HCT116 (cell line): ENCODE data around the gene SRSF5. TPM values are rescaled to one million over a fixed set of nuclear protein-coding genes. Genes with fewer than 3 reads are reported as not detected.

Experiments used
- ATAC-seq: fragments of 200-7000 bp; cut with Tn5 transposase; 2 replicates; pipeline ENCODE4 v1.9.1; 2020; ENCODE audit warnings: mild to moderate bottlenecking, moderate library complexity
- BruUV-seq: library from RNA; stranded (reverse); fragments of 400-500 nt; replicated peaks from 2 replicates; lab custom pipeline; 2021; lab: Mats Ljungman, UMichigan
- CTCF ChIA-PET: fragments of 300-600 bp; sonication (Branson Sonifier 250); formaldehyde crosslinking; loops from one replicate; lab custom pipeline; 2021; ENCODE audit warnings: antibody characterized with exemption; lab: Charles Lee
- POLR2A ChIA-PET: fragments of 300-600, 350-600 bp; sonication (Branson Sonifier 250); formaldehyde crosslinking; loops from one replicate; lab custom pipeline; 2021; ENCODE audit warnings: antibody characterized with exemption; lab: Charles Lee
- RAD21 ChIA-PET, 2 experiments: fragments of 300-600 bp; sonication (Branson Sonifier 250); formaldehyde crosslinking; loops; one replicate each; lab custom pipeline; 2023; ENCODE audit warnings: low total read pairs in 2 of 2; ENCODE audit not compliant: uncharacterized antibody in 2 of 2, unreplicated experiment in 2 of 2, low non-redundant PET in 1 of 2; lab: Charles Lee
- DNase-seq: peaks from one replicate; pipeline ENCODE4 v3.0.0-alpha.2; 2010; ENCODE audit warnings: low read depth, low spot score
- H2AFZ ChIP-seq: fragments of 200-600 bp; shearing (Covaris generic), sonication (generic); 2 replicates; pipeline ENCODE4 v1.6.1; 2017; ENCODE audit warnings: low read depth, mixed run types, mixed read lengths, antibody characterized with exemption, low read length; ENCODE audit not compliant: poor library complexity, severe bottlenecking
- H3K27ac ChIP-seq: 2 replicates; pipeline ENCODE4 v1.5.1; 2012; ENCODE audit warnings: low read depth, low read length
- H3K27me3 ChIP-seq: fragments of 200-600 bp; sonication (generic); 2 replicates; pipeline ENCODE4 v1.6.1; 2016; ENCODE audit warnings: mixed run types, low read length, mixed read lengths; ENCODE audit not compliant: insufficient read depth
- H3K36me3 ChIP-seq, 2 experiments: fragments of 200-500 bp in 1 of 2; fragments of 200-600 bp in 1 of 2; sonication (Bioruptor generic) in 1 of 2; sonication (generic) in 1 of 2; 2 replicates each; pipeline versions ENCODE4 v1.5.1 to v1.6.1; 2014 to 2016; ENCODE audit warnings: low read length in 2 of 2, inconsistent platforms in 1 of 2, mixed read lengths in 1 of 2, mixed run types in 1 of 2; ENCODE audit not compliant: insufficient read depth in 2 of 2, control insufficient read depth in 1 of 2
- H3K4me1 ChIP-seq, 2 experiments: fragments of 200-600 bp in 1 of 2; sonication (generic) in 1 of 2; 2 replicates each; pipeline versions ENCODE4 v1.5.1 to v1.6.1; 2012 to 2017; ENCODE audit warnings: low read length in 2 of 2, inconsistent platforms in 1 of 2, mild to moderate bottlenecking in 1 of 2, mixed read lengths in 1 of 2, mixed run types in 1 of 2, moderate library complexity in 1 of 2; ENCODE audit not compliant: insufficient read depth in 2 of 2, control insufficient read depth in 1 of 2
- H3K4me2 ChIP-seq: fragments of 200-600 bp; sonication (generic); 2 replicates; pipeline ENCODE4 v1.6.1; 2017; ENCODE audit warnings: mixed run types, low read length, mixed read lengths
- H3K4me3 ChIP-seq, 2 experiments: fragments of 200-600 bp in 1 of 2; sonication (generic) in 1 of 2; replicated peaks in 1 of 2; 2 replicates each; pipeline ENCODE4 v1.5.1; 2011 to 2016; ENCODE audit warnings: low read length in 2 of 2, control low read depth in 1 of 2, low read depth in 1 of 2, mild to moderate bottlenecking in 1 of 2, mixed read lengths in 1 of 2, mixed run types in 1 of 2
- H3K79me2 ChIP-seq: fragments of 200-600 bp; sonication (generic); 2 replicates; pipeline ENCODE4 v1.6.1; 2017; ENCODE audit warnings: mild to moderate bottlenecking, mixed run types, low read length, moderate library complexity, mixed read lengths; ENCODE audit not compliant: insufficient read depth
- H3K9ac ChIP-seq: fragments of 200-600 bp; sonication (generic); 2 replicates; pipeline ENCODE4 v1.6.1; 2016; ENCODE audit warnings: low read length, mixed read lengths
- H3K9me2 ChIP-seq: fragments of 200-600 bp; sonication (generic), shearing (Covaris generic); 2 replicates; pipeline ENCODE4 v1.6.1; 2017; ENCODE audit warnings: mixed run types, mild to moderate bottlenecking, moderate library complexity; ENCODE audit not compliant: insufficient read depth
- H3K9me3 ChIP-seq, 2 experiments: fragments of 200-500 bp in 1 of 2; fragments of 200-600 bp in 1 of 2; sonication (Bioruptor generic) in 1 of 2; sonication (generic) in 1 of 2; 2 replicates each; pipeline ENCODE4 v1.6.1; 2014 to 2017; ENCODE audit warnings: low read length in 2 of 2, mixed read lengths in 2 of 2, inconsistent platforms in 1 of 2, low read depth in 1 of 2, mild to moderate bottlenecking in 1 of 2, mixed run types in 1 of 2, moderate library complexity in 1 of 2; ENCODE audit not compliant: control insufficient read depth in 1 of 2, insufficient read depth in 1 of 2
- H4K20me1 ChIP-seq: fragments of 200-600 bp; sonication (generic), shearing (Covaris generic); 2 replicates; pipeline ENCODE4 v1.6.1; 2017; ENCODE audit warnings: mixed run types, mild to moderate bottlenecking, moderate library complexity; ENCODE audit not compliant: insufficient read depth
- CBX3 ChIP-seq: IDR thresholded peaks from 2 replicates; pipeline ENCODE4 v1.6.1; 2012; ENCODE audit warnings: low read depth
- CEBPB ChIP-seq: IDR thresholded peaks from 2 replicates; pipeline ENCODE4 v1.6.1; 2012; ENCODE audit warnings: low read depth
- EGR1 ChIP-seq: IDR thresholded peaks from 2 replicates; pipeline ENCODE4 v1.6.1; 2012; ENCODE audit warnings: low read depth
- ELF1 ChIP-seq: IDR thresholded peaks from 2 replicates; pipeline ENCODE4 v1.6.1; 2012; ENCODE audit warnings: low read depth, borderline replicate concordance
- FOSL1 ChIP-seq: IDR thresholded peaks from 2 replicates; pipeline ENCODE4 v1.6.1; 2012; ENCODE audit warnings: low read depth
- JUND ChIP-seq: IDR thresholded peaks from 2 replicates; pipeline ENCODE4 v1.6.1; 2012
- POLR2A ChIP-seq: IDR thresholded peaks from 2 replicates; pipeline ENCODE4 v1.7.0; 2011; ENCODE audit warnings: borderline replicate concordance; ENCODE audit not compliant: insufficient read depth, insufficient read length; ENCODE audit errors: extremely low read depth
- SRF ChIP-seq: IDR thresholded peaks from 2 replicates; pipeline ENCODE4 v1.6.1; 2012; ENCODE audit warnings: low read depth
- TCF7L2 ChIP-seq: IDR thresholded peaks from 2 replicates; pipeline ENCODE4 v1.7.0; 2011; ENCODE audit warnings: borderline replicate concordance, inconsistent platforms; ENCODE audit not compliant: insufficient read depth, insufficient read length; ENCODE audit errors: extremely low read depth
- ZNF274 ChIP-seq: fragments of 200-500 bp; sonication (Bioruptor generic); IDR thresholded peaks from 2 replicates; pipeline ENCODE4 v1.6.1; 2014; ENCODE audit warnings: mild to moderate bottlenecking, low read depth, low read length, inconsistent platforms
- intact Hi-C: fragments of 100-400 bp; cut with micrococcal nuclease; formaldehyde crosslinking; loops from 2 replicates; pipeline ENCODE4 v1.10.0; 2022
- total RNA-seq: library from RNA; stranded (reverse); gene quantifications from one replicate; pipeline ENCODE4 v1.2.1, GENCODE V29; 2021; ENCODE audit not compliant: unreplicated experiment

Gene SRSF5
- total RNA-seq, 1 experiment from 2014 or later, result 258 TPM

GRCh38 chr14:69760810-69761209, 6.1 kb upstream of the SRSF5 start:
- ATAC-seq (no peak), DNase-seq (no peak)
- Histone ChIP-seq H3K36me3 (no peaks in the 10 kb centered on the region), H3K27me3 (no peaks in the 10 kb centered on the region), H3K9me2 (no peaks in the 10 kb centered on the region), H3K4me1 (no peaks in the 10 kb centered on the region), H3K4me2 (no peak overlapping the region), H3K4me3 (no peak overlapping the region), H2AFZ (no peak overlapping the region), H3K79me2 (no peaks in the 10 kb centered on the region), H3K9me3 (no peaks in the 10 kb centered on the region), H3K9ac (no peak overlapping the region), H3K27ac (no peak overlapping the region), H4K20me1 (no peaks in the 10 kb centered on the region)
- ChIA-PET CTCF (no interaction called here), RAD21 (interaction anchor here in 1 of 2 experiments (1.1 kb wide), 1 partner anchor 30 kb away, joined by 6 read pairs; no protein-coding TSS in a partner anchor), POLR2A (no interaction called here)
- no TSS peak for BruUV-seq
- intact Hi-C loops, result no loop called here
- no peak for TF ChIP-seq TCF7L2
- no peak for TF ChIP-seq ELF1
- no peak for TF ChIP-seq POLR2A
- TF ChIP-seq EGR1, result no peak
- no peak for TF ChIP-seq CEBPB
- no peak for TF ChIP-seq ZNF274
- TF ChIP-seq SRF, result no peak
- no peak for TF ChIP-seq JUND
- TF ChIP-seq FOSL1, result no peak

GRCh38 chr14:69763761-69764510, 3.0 kb upstream of the SRSF5 start:
- POLR2A ChIA-PET, result no interaction called here

More at GRCh38 chr14:69763761-69764510, 3.0 kb upstream of the SRSF5 start:
- Histone ChIP-seq H3K4me3 (no peak overlapping the region), H3K27me3 (no peaks in the 10 kb centered on the region), H4K20me1 (peaks cover 13% of the 10 kb centered on the region; the same call in 1 of the 2 replicates), H3K9me2 (no peaks in the 10 kb centered on the region), H3K9me3 (no peaks in the 10 kb centered on the region), H3K36me3 (peaks cover 11 to 12% of the 10 kb centered on the region in 2 experiments), H3K4me2 (no peak overlapping the region), H2AFZ (no peak overlapping the region), H3K79me2 (peaks cover 20% of the 10 kb centered on the region), H3K9ac (no peak overlapping the region), H3K4me1 (peaks cover 3 to 12% of the 10 kb centered on the region in 2 experiments; a peak in 3 of 4 replicates), H3K27ac (no peak overlapping the region)
- no TSS peak for BruUV-seq
- ChIA-PET CTCF (no interaction called here), RAD21 (no interaction called here)
- intact Hi-C loops, result no loop called here
- DNase-seq, result no peak
- no peak for ATAC-seq
- TF ChIP-seq CBX3, result no peak
